ENCODE data around the gene DYNLL2. TPM values are rescaled to one million over a fixed set of nuclear protein-coding genes. Genes with fewer than 3 reads are reported as not detected.
"Not testable (repeated sequence)": the region's sequence is repeated elsewhere in the genome, so short reads cannot be mapped to it uniquely, and the experiment has no call there.

DYNLL2 gene
- polyA plus RNA-seq, 3 donors: 64.4 to 86.1 (median 82.9) TPM

- no peak for DNase-seq (ENCODE audit: extremely low read depth in 1 of 11, low read depth in 9 of 11, low spot score in 4 of 11)
These were observed 44.6 kb downstream of the DYNLL2 start for GRCh38 chr17:58127846-58128245.

- DNase-seq (ENCODE audit: extremely low read depth in 1 of 11, low read depth in 9 of 11, low spot score in 4 of 11): not testable (repeated sequence)
These were observed 49.5 kb downstream of the DYNLL2 start for GRCh38 chr17:58132697-58133096.

DNA sequence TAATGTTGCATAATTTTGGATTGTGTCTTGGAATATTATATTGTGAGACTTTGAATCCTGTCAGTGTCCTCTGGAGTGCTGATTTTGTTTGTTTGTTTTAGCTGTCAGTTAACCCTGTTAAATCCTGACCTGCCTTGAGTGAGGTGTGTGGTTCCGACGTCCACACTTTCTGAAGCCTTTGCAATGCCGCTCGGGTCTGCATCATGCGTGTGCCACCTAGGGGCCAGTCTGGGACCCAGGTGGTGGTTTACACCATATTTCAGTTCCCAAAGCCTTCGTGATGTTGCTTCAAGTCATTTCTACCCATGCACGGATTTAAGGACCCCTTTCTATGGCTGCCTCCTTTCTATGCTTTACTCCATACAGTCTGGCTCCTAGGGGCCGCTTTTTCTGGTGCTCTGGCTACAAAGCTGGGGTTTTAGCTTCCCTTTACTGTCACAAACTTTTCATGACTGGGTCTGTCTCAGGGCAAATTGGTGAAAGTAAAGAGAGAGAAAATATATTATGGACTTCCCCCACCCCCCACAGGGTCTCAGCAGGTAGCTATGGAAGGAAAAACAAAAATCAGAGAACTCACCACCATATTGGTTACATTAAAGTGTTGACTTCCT is 53.6 kb downstream of the DYNLL2 start:
- DNase-seq (ENCODE audit: extremely low read depth in 1 of 11, low read depth in 9 of 11, low spot score in 4 of 11): no peak

DNA sequence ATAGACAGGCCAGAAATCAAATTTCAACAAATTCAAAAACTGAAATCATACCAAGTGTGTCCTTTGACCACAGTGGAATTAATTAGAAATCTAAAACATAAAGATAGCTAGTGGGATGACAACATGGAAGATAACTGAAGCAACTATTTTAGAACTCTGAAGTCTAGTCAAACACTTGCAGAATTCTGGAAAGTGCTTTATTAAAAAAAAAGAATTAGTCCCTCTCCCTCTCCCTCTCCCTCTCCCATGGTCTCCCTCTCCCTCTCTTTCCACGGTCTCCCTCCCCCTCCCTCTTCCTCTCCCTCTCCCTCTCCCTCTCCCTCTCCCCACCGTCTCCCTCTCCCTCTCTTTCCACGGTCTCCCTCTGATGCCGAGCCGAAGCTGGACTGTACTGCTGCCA is 58.3 kb downstream of the DYNLL2 start:
- no peak for DNase-seq (ENCODE audit: extremely low read depth in 1 of 11, low read depth in 9 of 11, low spot score in 4 of 11)

DNA sequence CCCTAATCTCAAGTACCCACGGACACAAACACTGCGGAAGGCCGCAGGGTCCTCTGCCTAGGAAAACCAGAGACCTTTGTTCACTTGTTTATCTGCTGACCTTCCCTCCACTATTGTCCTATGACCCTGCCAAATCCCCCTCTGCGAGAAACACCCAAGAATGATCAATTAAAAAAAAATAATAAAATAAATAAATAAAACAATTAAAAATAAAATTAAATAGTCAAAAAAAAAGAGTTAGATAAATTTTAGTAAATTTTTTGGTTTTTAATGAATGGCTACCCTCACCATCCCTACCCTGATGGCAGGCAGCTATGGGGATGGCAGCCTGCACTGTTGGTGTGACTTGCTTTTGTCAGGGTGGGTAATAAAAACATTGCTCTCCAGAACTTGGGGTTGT is 60.1 kb downstream of the DYNLL2 start:
- DNase-seq (ENCODE audit: extremely low read depth in 1 of 11, low read depth in 9 of 11, low spot score in 4 of 11): not testable (repeated sequence)

GRCh38 chr17:58144801-58145200 is 61.6 kb downstream of the DYNLL2 start:
- DNase-seq (ENCODE audit: extremely low read depth in 1 of 11, low read depth in 9 of 11, low spot score in 4 of 11): no peak

Other genes with a start within 250 kb of the DYNLL2 start
- 10 to 100 TPM; 55.4 to 66.7 (median 61.9) TPM for gene MRPS23, start 233.4 kb upstream of the DYNLL2 start, polyA plus RNA-seq (ENCODE audit: insufficient read length in 3 of 3)
- gene CUEDC1, start 128.0 kb upstream of the DYNLL2 start, polyA plus RNA-seq (ENCODE audit: insufficient read length in 3 of 3): 10 to 100 TPM; 47.1 to 47.8 (median 47.7) TPM
- gene VEZF1, start 95.2 kb upstream of the DYNLL2 start, polyA plus RNA-seq (ENCODE audit: insufficient read length in 3 of 3): 100 to 1,000 TPM in 2 of 3 donors, 10 to 100 TPM in 1; 99.9 to 111 (median 108) TPM
- gene SRSF1, start 76.2 kb upstream of the DYNLL2 start, polyA plus RNA-seq (ENCODE audit: insufficient read length in 3 of 3): 100 to 1,000 TPM; 337 to 438 (median 379) TPM
- gene OR4D1, start 65.0 kb downstream of the DYNLL2 start, polyA plus RNA-seq (ENCODE audit: insufficient read length in 3 of 3): under 1 TPM in 2 of 3 donors, not detected in 1; 0.03 to 0.11 TPM
- not detected for gene OR4D2, start 83.6 kb downstream of the DYNLL2 start, polyA plus RNA-seq (ENCODE audit: insufficient read length in 3 of 3)
- gene EPX, start 109.3 kb downstream of the DYNLL2 start, polyA plus RNA-seq (ENCODE audit: insufficient read length in 3 of 3): under 1 TPM; 0.68 to 0.95 (median 0.89) TPM
- gene MKS1, start 135.8 kb downstream of the DYNLL2 start, polyA plus RNA-seq (ENCODE audit: insufficient read length in 3 of 3): 10 to 100 TPM; 41.3 to 53.8 (median 43.0) TPM
- under 1 TPM; 0.14 to 0.22 (median 0.18) TPM for gene LPO, start 155.2 kb downstream of the DYNLL2 start, polyA plus RNA-seq (ENCODE audit: insufficient read length in 3 of 3)
- 1 to 10 TPM; 3.2 to 7.0 (median 5.0) TPM for gene MPO, start 197.5 kb downstream of the DYNLL2 start, polyA plus RNA-seq (ENCODE audit: insufficient read length in 3 of 3)
- 10 to 100 TPM; 46.5 to 78.4 (median 52.6) TPM for gene TSPOAP1, start 245.4 kb downstream of the DYNLL2 start, polyA plus RNA-seq (ENCODE audit: insufficient read length in 3 of 3)

All from renal cortex interstitium (tissue), 11 donors.